Mesothelial cell of epicardium (in vitro differentiated cells): ENCODE measurements around the gene CROCC. TPM values are rescaled to one million over a fixed set of nuclear protein-coding genes. Genes with fewer than 3 reads are reported as not detected.

Experiments
- DNase-seq, 2 experiments: peaks; one replicate each; pipeline ENCODE4 v3.0.0; 2021; ENCODE audit warnings: low spot score in 2 of 2; ENCODE audit not compliant: unreplicated experiment in 2 of 2
- H3K27ac Mint-ChIP-seq: 2 replicates; pipeline ENCODE4 v1.8.0; 2021; ENCODE audit warnings: mixed read lengths
- H3K27me3 Mint-ChIP-seq: 2 replicates; pipeline ENCODE4 v1.8.0; 2021; ENCODE audit warnings: low read depth, mixed read lengths
- H3K36me3 Mint-ChIP-seq: 2 replicates; pipeline ENCODE4 v1.8.0; 2021; ENCODE audit warnings: mixed read lengths
- H3K4me1 Mint-ChIP-seq: 2 replicates; pipeline ENCODE4 v1.8.0; 2021; ENCODE audit warnings: mixed read lengths
- H3K4me3 Mint-ChIP-seq: 2 replicates; pipeline ENCODE4 v1.8.0; 2021; ENCODE audit warnings: mild to moderate bottlenecking, moderate library complexity, mixed read lengths
- H3K9me3 Mint-ChIP-seq: 2 replicates; pipeline ENCODE4 v1.8.0; 2021; ENCODE audit warnings: mixed read lengths
- total RNA-seq: library from RNA; stranded (reverse); gene quantifications from 3 replicates; pipeline ENCODE4 v1.2.1, GENCODE V29; 2021
- TF ChIP-seq, protein P1 (sequence below): fragments of 200-600 bp; sonication (generic); IDR thresholded peaks from one replicate; pipeline ENCODE4 v1.5.0; 2021; ENCODE audit warnings: antibody characterized with exemption; ENCODE audit not compliant: unreplicated experiment

CROCC gene
- total RNA-seq, 1 donor from 2014 or later = 86.4 TPM

DNA sequence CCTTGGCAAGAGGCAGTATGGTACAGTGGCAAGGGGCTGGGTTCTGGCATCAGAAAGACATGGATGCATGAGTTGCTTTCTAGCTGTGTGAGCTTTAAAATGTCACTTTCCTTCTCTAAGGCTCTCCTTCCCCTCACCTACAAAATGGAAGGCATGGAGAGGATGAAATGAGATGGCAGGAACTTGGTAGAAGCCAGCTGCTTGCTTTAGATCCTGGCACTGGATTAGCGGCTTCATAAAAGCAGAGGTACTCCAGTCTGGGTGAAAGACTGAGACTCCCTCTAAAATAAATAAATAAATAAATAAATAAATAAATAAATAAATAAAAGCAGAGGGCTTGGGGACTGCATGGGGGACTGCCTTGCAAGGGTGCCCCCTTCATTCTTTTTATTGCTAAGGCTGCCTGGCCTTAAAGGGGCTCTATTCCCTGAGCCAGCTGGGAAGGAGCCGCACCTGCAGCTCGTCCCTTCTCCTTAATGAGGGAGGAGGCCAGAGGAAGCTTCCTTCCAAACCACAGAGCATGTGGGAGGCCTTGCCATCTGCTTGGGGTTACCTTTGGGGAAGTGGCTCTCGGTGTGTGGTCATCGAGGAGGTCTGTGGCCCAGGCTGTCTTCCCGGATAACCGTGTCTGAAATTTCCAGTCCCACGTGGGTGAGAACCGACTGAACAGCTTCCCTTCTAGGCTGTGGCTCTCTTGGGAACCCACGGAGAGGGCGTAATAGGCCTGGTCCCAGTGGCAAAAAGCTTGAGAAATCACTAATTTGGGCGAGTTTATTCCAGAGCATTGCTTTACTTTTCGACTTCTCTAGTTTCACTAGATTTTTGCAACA, 92.0 kb downstream of the CROCC start:
- TF ChIP-seq, protein P1, sequence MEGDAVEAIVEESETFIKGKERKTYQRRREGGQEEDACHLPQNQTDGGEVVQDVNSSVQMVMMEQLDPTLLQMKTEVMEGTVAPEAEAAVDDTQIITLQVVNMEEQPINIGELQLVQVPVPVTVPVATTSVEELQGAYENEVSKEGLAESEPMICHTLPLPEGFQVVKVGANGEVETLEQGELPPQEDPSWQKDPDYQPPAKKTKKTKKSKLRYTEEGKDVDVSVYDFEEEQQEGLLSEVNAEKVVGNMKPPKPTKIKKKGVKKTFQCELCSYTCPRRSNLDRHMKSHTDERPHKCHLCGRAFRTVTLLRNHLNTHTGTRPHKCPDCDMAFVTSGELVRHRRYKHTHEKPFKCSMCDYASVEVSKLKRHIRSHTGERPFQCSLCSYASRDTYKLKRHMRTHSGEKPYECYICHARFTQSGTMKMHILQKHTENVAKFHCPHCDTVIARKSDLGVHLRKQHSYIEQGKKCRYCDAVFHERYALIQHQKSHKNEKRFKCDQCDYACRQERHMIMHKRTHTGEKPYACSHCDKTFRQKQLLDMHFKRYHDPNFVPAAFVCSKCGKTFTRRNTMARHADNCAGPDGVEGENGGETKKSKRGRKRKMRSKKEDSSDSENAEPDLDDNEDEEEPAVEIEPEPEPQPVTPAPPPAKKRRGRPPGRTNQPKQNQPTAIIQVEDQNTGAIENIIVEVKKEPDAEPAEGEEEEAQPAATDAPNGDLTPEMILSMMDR = no peak
- Mint-ChIP-seq H3K36me3 (peaks cover 2% of the 10 kb centered on the region), H3K4me1 (peaks cover 33% of the 10 kb centered on the region), H3K27me3 (no peaks in the 10 kb centered on the region), H3K27ac (no peak overlapping the region), H3K4me3 (no peak overlapping the region), H3K9me3 (no peaks in the 10 kb centered on the region)
- DNase-seq = no peak

DNA sequence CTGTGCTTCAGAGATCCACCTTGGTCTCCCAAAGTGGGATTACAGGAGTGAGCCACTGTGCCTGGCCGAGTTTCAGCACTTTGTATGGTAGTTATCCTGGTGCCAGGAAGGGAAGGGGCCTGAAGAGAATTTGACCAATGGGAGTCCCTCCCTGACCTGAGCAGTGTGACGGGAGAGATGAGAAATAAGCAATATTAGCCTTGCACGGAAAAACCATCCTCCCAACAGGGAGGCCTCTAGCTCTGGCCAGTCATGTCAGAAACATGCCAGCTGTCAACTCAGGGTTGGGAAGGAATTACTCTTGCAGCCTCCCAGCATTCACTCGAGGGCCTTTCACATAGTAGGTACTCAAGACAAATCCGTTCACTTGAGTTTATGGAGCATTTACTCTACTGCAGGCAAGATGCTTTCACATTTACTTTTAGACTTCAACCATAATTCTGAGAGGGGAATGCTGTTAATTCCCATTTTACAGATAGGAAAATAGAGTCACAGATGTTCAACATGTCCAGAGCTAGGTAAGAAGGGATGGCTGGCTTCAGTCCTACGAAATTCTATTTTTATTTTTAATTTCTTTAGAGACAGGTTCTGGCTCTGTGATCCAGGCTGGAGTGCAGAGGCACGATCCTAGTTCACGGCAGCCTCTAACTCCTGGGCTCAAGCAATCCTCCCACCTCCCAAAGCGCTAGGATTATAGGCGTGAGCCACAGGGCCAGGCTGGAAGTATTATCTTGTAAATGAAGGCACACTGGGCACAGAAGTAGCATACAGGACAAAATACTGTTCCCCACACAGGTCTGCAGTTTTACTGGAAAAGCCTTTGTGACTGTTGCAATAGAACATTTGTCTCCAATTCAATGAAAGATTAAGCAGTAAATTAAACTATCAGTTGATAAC, 93.2 kb downstream of the CROCC start:
- Mint-ChIP-seq H3K9me3 (no peaks in the 10 kb centered on the region), H3K27me3 (no peaks in the 10 kb centered on the region), H3K4me3 (no peak overlapping the region), H3K27ac (peak overlapping the region; percentile 53), H3K4me1 (peaks cover 33% of the 10 kb centered on the region), H3K36me3 (peaks cover 14% of the 10 kb centered on the region)
- DNase-seq = no peak
- TF ChIP-seq, protein P1 = no peak

DNA sequence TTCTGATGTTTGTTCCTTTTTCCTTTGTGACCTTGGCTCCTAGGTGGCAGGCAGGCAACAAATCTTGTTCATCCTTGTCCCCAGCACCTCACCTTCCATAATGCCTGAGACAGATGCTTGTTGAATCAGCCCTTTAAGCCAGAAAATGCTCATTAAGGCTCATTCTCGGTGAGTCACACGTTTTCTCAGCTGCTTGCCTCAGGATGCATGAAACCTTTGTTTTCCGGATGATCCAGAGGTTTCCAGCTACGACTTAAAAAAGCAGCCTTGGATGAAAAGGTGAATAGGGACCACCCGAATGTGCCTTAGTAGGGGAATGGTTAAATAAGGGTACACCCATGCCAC, 94.6 kb downstream of the CROCC start:
- TF ChIP-seq, protein P1 = no peak
- Mint-ChIP-seq H3K27me3 (no peaks in the 10 kb centered on the region), H3K27ac (peak overlapping the region; percentile 57), H3K4me1 (peaks cover 23% of the 10 kb centered on the region), H3K36me3 (peaks cover 24% of the 10 kb centered on the region), H3K9me3 (no peaks in the 10 kb centered on the region), H3K4me3 (no peak overlapping the region)
- DNase-seq = no peak

DNA sequence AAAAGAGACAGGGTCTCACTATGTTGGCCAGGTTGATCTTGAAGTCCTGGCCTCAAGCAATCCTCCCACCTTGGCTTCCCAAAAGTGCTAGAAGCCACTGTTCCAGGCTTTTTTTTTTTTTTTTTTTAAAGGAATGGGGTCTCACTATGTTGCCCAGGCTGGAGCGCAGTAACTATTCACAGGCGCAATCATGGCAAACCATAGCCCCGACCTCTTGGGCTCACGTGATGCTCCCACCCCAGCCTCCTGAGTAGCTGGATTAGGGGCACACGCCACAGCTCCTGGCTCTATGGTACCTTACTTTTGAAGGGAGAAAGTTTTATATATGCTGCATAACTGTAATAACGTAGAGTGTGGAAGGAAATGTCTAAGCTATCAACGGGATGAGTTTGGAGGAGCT, 95.7 kb downstream of the CROCC start:
- H3K4me1 Mint-ChIP-seq = peaks cover 17% of the 10 kb centered on the region
- H3K27ac Mint-ChIP-seq = no peak overlapping the region
- peaks cover 27% of the 10 kb centered on the region for H3K36me3 Mint-ChIP-seq
- TF ChIP-seq, protein P1 = no peak
- no peaks in the 10 kb centered on the region for H3K27me3 Mint-ChIP-seq
- DNase-seq = no peak
- H3K4me3 Mint-ChIP-seq = no peak overlapping the region
- H3K9me3 Mint-ChIP-seq = no peaks in the 10 kb centered on the region

DNA sequence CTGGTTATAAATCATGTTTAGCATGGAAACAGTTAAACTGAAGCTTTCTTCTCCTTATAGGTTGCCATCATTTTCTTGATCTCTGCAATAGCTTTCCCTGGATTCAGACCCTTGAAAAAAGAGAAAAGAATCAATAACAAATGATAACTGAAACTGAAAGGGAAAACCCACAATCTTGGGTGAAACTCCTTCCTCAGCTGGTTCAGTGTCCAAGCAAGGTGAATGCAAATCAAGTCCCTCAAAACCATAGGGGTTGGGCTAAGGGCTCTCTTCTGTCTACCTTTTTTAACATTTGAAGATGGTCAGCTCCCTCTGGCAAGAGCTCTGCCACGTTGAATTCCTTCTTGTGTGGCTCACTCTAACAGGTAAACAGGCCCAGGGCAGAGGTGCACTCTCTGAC, 97.1 kb downstream of the CROCC start:
- H3K9me3 Mint-ChIP-seq = no peaks in the 10 kb centered on the region
- H3K4me1 Mint-ChIP-seq = peaks cover 10% of the 10 kb centered on the region
- no peak overlapping the region for H3K4me3 Mint-ChIP-seq
- H3K27ac Mint-ChIP-seq = peak overlapping the region; percentile 13
- H3K27me3 Mint-ChIP-seq = no peaks in the 10 kb centered on the region
- TF ChIP-seq, protein P1 = no peak
- H3K36me3 Mint-ChIP-seq = peaks cover 30% of the 10 kb centered on the region
- DNase-seq = no peak
